GM12891 (cell line): ENCODE results near the gene QPRT.

Experiments
- POLR2A ChIP-seq: IDR thresholded peaks from 2 replicates; pipeline ENCODE4 v1.6.1; 2011; ENCODE audit warnings: low read depth, low read length, control low read depth
- TAF1 ChIP-seq: IDR thresholded peaks from 2 replicates; pipeline ENCODE4 v1.6.1; 2011; ENCODE audit warnings: low read depth, low read length, control low read depth

GRCh38 chr16:29649588-29650494 lies 29.1 kb upstream of the QPRT start:
- TF ChIP-seq POLR2A: no peak
- no peak for TF ChIP-seq TAF1
